NK-92 treated with Interleukin-12 subunit alpha and Interleukin-12 subunit beta, amount 100 ng/mL, for 24 hours (cell line): Measurements from ENCODE around the gene MAF.

Experiments used
- DNase-seq: peaks from one replicate; lab custom pipeline; 2025; lab: John Stamatoyannopoulos, UW

MAF gene

GRCh38 chr16:79587897-79588296 is 12.6 kb downstream of the MAF start:
- no peak for DNase-seq

GRCh38 chr16:79587296-79587695 is 13.2 kb downstream of the MAF start:
- no peak for DNase-seq

GRCh38 chr16:79582789-79583188 is 17.7 kb downstream of the MAF start:
- DNase-seq = no peak

- DNase-seq = no peak
These were observed 19.9 kb downstream of the MAF start for GRCh38 chr16:79580453-79581191.

- no peak for DNase-seq
These were observed 23.9 kb downstream of the MAF start for GRCh38 chr16:79576602-79577001.

GRCh38 chr16:79573884-79574283 is 26.7 kb downstream of the MAF start:
- no peak for DNase-seq

GRCh38 chr16:79573071-79573470 is 27.5 kb downstream of the MAF start:
- DNase-seq = no peak

- DNase-seq = no peak
These were observed 28.5 kb downstream of the MAF start for GRCh38 chr16:79571903-79572535.

GRCh38 chr16:79571065-79571902 is 29.3 kb downstream of the MAF start:
- DNase-seq = no peak

- DNase-seq = no peak
These were observed 35.8 kb downstream of the MAF start for GRCh38 chr16:79564671-79565107.

- DNase-seq = no peak
These were observed 36.6 kb downstream of the MAF start for GRCh38 chr16:79563921-79564320.

- DNase-seq = no peak
These were observed 38.2 kb downstream of the MAF start for GRCh38 chr16:79562166-79562823.

GRCh38 chr16:79561729-79562128 is 38.8 kb downstream of the MAF start:
- no peak for DNase-seq

GRCh38 chr16:79560923-79561322 is 39.6 kb downstream of the MAF start:
- DNase-seq = no peak

- no peak for DNase-seq
These were observed 40.2 kb downstream of the MAF start for GRCh38 chr16:79560318-79560717.

- DNase-seq = no peak
These were observed 41.0 kb downstream of the MAF start for GRCh38 chr16:79559532-79559931.

- no peak for DNase-seq
These were observed 43.1 kb downstream of the MAF start for GRCh38 chr16:79557421-79557820.

GRCh38 chr16:79554912-79555311 is 45.6 kb downstream of the MAF start:
- DNase-seq = no peak

- DNase-seq = no peak
These were observed 50.2 kb downstream of the MAF start for GRCh38 chr16:79550373-79550772.

- DNase-seq = no peak
These were observed 53.5 kb downstream of the MAF start for GRCh38 chr16:79547085-79547484.
